ENCODE measurements around the gene SLC13A2. TPM values are rescaled to one million over a fixed set of nuclear protein-coding genes. Genes with fewer than 3 reads are reported as not detected.

SLC13A2 gene
- total and polyA plus RNA-seq, 9 of the 15 experiments (the other 6 are each of a cell fraction or from before 2014, with no cell fraction given) = 0.13 TPM; not detected in 8

- TF ChIP-seq ARID4B (CRISPR knock-in tag; IDR thresholded peaks at IDR 0.05) = no peak
- TF ChIP-seq ELF2 (CRISPR knock-in tag; IDR thresholded peaks at IDR 0.05) = no peak
- TF ChIP-seq ILF3 (IDR thresholded peaks at IDR 0.05; ENCODE audit: borderline replicate concordance) = no peak
- no peak for TF ChIP-seq STAT5B (CRISPR knock-in tag; IDR thresholded peaks at IDR 0.05)
- TF ChIP-seq NCOA2 (IDR thresholded peaks at IDR 0.05; ENCODE audit: partially characterized antibody in 2 of 2) = peak in 1 of 2 experiments; percentile 42
- TF ChIP-seq NR2C1 (IDR thresholded peaks at IDR 0.05) = no peak
- 0 out of 2 replicates have a peak, but pooled peaks have one; percentile 28 for TF ChIP-seq NR2C1 (tag; IDR thresholded peaks at IDR 0.05)
- TF ChIP-seq BCOR (IDR thresholded peaks at IDR 0.05) = peak; percentile 29; the same call in 1 of the 2 replicates
- peak; percentile 44; the same call in 1 of the 2 replicates for TF ChIP-seq ZNF766 (CRISPR knock-in tag; conservative IDR thresholded peaks at IDR 0.05)
- TF ChIP-seq NCOR1 (IDR thresholded peaks at IDR 0.05) = 0 out of 2 replicates have a peak, but pooled peaks have one; percentile 25
- TF ChIP-seq POLR2B (IDR thresholded peaks at IDR 0.05; ENCODE audit: low read depth, partially characterized antibody) = no peak
- peak in 1 of 2 experiments; percentile 77; a peak in 1 of 4 replicates for TF ChIP-seq HDAC1 (IDR thresholded peaks at IDR 0.05)
- TF ChIP-seq RNF2 (IDR thresholded peaks at IDR 0.05) = no peak; the same call in 1 of the 2 replicates
- TF ChIP-seq SETDB1 (IDR thresholded peaks at IDR 0.05; ENCODE audit: low read length) = no peak
- no peak for TF ChIP-seq PHB (CRISPR knock-in tag; IDR thresholded peaks at IDR 0.05)
- TF ChIP-seq VEZF1 (CRISPR knock-in tag; IDR thresholded peaks at IDR 0.05) = no peak
- no peak for TF ChIP-seq GTF3C2 (IDR thresholded peaks at IDR 0.05; ENCODE audit: borderline replicate concordance, extremely low read depth, insufficient read length)
- TF ChIP-seq L3MBTL2 (IDR thresholded peaks at IDR 0.05) = no peak
- TF ChIP-seq TAF1 (IDR thresholded peaks at IDR 0.05; ENCODE audit: control insufficient read depth, extremely low read depth, insufficient read depth, low read length, severe bottlenecking) = no peak
- TF ChIP-seq ZNF586 (CRISPR knock-in tag; conservative IDR thresholded peaks at IDR 0.05) = no peak
Observed at GRCh38 chr17:28466521-28467048, 6.9 kb upstream of the SLC13A2 start (continued).
